A172 (cell line): ENCODE data around the gene ARL13B. TPM values are rescaled to one million over a fixed set of nuclear protein-coding genes. Genes with fewer than 3 reads are reported as not detected.
A peak's percentile ranks its signal among the peaks of the same experiment; 100 is the strongest.
"Not testable (repeated sequence)": the region's sequence is repeated elsewhere in the genome, so short reads cannot be mapped to it uniquely, and the experiment has no call there.

ENCODE experiments used
- DNase-seq: peaks from one replicate; pipeline ENCODE4 v3.0.0-alpha.2; 2015; ENCODE audit warnings: low spot score
- total RNA-seq: library from RNA; depleted of rRNA; stranded (reverse); fragments of >200 nt; shearing (Covaris generic); gene quantifications from 2 replicates; pipeline ENCODE4 v1.2.3, GENCODE V29; 2014

ARL13B gene
- total RNA-seq, 1 experiment from 2014 or later: 21.3 TPM

- no peak for DNase-seq
Measured at GRCh38 chr3:93994056-93994455, 14.1 kb downstream of the ARL13B start.

DNA sequence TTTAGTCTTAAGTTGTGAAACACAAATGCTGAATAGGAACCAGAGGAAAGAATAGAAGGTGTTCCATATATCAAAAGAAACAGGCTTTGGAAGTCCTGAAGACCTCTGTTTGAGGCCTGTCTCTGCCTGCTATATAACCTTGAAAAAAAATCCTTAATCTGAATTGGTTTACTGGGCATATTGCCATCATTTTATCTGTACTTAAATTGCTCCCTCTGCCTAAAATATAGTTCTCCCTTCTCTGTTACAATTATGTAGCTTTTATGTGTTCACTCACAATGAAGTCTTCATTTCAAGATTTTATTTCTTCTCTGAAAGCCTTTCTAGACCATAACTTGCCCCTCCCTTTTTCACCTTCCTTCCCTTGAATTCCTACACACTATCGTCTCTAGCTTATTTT lies 21.2 kb downstream of the ARL13B start:
- no peak for DNase-seq

GRCh38 chr3:94001827-94002495 lies 22.0 kb downstream of the ARL13B start:
- no peak for DNase-seq

DNA sequence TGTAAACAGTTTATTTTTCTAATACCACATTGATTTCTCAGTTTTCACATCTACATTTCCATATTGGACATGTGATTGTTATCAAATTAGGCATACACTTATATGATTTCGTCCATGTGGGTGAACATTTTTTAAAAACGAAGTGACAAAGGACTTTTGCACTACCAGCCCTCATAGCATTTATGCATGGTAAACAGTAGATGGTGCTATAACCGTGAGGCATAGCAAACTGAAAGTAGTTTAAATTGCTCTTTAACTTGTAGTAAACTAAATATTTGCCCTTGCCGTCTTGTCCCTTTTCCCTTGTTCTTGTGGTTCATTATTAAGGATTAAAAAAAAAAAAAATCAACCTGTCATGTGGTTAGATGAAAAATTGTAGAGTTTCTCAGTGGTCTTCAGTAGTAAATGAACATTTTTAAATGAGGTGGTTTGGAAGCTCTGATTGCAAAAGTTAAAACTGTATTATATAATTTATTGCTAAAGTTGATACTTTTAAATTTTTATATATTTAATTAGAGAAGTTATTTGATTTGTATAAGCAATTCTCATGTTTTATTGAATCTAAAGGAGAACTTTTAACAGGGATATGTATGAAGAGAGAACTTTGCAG lies 24.5 kb downstream of the ARL13B start:
- peak; percentile 62 for DNase-seq

DNA sequence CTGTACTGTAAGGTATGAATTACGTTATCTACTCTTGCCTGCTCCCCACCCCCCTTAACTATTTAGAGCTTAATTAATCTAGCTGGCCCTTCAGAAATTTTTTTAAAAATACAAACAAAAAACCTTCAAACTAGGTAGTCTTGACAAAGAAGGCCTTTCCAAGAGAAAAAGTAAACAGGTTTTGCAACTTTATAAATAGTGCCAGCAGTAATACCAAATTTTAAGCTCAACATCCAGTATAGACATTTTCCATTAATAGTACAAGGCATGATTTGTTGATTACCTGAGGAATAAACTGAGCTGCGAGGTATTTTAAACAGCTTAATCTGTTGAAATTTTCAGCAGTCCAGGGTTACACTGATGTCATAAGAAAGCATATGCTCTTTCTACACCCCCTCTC lies 28.3 kb downstream of the ARL13B start:
- no peak for DNase-seq

DNA sequence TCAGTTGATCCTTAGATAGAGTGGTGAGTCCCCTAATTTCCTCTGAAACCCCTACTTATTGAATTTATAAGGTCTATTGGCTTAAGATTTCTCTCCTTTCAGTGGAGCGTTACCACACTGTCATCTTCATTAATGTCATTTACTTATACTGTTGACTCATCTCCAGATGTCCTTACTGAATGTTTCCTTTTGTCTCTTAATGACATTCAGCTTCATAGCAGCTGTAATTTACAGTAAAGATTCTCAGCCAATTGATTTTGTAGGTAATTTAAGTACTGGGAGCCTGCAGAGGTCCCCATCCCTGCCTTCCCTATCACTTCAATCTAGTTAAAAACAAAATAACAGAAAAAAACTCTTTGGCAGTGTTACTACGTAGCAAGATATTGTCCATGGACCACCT lies 29.7 kb downstream of the ARL13B start:
- no peak for DNase-seq

DNA sequence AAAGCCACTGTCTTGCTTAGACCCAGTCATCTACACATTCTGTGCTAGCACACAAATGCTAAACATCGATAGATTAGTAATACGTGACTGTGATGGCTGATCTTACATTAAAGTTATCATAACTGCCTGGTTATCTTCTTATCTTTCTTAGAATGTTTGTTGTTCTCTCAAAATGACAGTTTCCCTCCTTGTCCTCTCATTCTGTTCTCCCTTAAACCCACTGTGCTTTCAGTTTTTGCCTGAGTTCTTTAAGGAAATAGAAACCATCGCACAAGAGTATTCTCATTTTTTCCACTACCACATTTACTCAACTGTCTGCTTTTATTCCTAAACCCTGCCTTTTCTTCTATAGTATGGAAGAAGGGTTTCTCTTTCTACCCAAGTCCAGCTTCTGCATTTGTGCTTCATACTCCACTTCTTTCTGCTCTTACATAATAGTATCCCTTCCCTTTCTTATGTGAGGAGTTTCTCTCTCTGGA lies 31.3 kb downstream of the ARL13B start:
- no peak for DNase-seq

DNA sequence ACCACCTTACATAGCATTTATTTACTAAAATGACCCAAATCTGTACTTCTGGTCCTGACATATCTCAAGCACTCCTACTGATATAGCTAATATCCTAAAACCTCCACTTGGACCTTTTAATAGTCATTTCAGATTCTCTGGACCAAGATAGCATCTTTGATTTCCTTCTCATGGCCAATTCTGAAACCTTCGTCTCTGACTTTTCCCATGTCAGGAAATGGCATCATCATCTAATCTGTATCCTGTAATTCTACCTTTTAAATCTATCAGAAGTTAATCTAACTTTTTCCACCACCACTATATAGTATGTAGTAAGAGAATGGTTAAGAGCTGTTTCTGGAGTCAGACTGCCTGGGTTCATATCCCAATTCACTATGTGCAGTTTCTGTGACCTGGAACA lies 32.2 kb downstream of the ARL13B start:
- no peak for DNase-seq

- no peak for DNase-seq
Measured at GRCh38 chr3:94015025-94015424, 35.1 kb downstream of the ARL13B start.

- no peak for DNase-seq
Measured at GRCh38 chr3:94019659-94020058, 39.7 kb downstream of the ARL13B start.

DNA sequence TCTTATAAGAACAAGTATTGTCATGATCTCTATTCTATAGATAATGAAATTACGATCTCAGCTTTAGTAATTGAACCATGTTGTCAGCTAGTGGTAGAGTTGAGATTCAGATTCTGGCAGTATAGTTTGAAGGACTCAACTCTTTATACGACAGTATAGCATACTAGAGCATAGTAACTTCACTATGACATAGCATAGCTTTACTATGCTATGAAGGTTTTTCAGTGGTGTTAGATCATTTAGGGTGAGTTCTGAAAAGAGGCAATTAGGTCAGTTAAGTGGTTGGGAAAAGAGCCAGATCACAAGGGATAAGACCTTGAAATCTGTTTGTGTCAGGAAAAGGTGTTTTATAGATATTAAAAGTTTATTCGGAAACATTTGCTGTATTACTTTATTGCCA lies 40.3 kb downstream of the ARL13B start:
- no peak for DNase-seq

- no peak for DNase-seq
Measured at GRCh38 chr3:94024385-94024784, 44.4 kb downstream of the ARL13B start.

DNA sequence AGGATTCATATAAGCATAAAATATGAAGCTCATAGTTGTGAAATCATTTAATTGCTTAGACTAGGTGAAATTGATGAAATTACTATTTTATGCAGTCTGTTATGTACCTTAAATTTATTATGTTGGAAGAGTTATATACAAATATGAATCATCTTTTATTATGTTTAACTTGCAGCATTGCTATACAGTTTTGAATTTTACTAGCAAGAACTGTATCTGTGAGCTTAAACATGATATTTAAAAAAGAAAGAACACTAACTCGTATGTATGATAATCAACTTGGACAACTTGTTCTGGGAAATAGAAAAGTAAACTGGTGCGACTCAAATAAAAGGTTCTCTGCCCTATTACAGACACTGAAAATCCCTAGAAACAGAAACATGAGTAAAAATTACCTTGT lies 46.7 kb downstream of the ARL13B start:
- DNase-seq: no peak

DNA sequence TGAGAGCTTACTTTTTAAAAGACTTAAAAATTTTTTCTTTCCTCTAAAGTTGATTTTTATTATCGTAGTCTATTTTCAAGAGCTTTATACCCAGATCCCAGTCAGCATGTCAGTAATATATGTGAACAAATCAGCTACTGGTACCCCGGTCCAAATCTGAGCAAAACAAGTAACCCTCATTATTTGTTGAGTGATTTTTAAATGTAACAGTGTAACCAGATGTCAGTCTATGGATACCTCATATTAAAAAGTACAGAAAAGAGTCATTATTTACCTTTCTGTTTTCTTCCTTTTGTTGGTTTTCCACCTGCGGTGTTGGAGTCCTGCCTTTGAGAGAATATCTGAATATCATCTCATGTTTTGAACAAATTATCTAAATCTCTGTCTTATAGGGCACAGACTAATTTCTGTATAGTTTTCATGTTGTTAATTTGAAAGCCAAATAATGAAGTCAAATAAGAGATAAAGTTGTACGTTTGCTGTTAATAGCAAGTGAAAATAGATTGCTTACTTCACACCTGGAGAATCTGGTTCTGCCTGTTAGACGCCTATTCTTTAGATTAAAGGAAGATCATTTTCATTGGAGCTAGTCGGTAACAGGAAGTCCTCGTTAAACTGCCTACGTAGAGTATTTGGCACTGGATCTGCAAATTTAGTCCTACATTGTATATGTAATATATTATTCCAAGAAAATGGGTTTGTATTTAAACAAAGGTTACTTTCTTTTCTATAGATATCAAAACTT lies 48.3 kb downstream of the ARL13B start, which contains the start of gene STX19:
TSS of gene STX19 (minus strand) at position 505 of the 745 bp plus-strand sequence. CDS start 13,328 bp downstream, outside the sequence.
- DNase-seq: no peak

- peak; percentile 74 for DNase-seq
Measured at GRCh38 chr3:94036909-94037507, 57.1 kb downstream of the ARL13B start.

DNA sequence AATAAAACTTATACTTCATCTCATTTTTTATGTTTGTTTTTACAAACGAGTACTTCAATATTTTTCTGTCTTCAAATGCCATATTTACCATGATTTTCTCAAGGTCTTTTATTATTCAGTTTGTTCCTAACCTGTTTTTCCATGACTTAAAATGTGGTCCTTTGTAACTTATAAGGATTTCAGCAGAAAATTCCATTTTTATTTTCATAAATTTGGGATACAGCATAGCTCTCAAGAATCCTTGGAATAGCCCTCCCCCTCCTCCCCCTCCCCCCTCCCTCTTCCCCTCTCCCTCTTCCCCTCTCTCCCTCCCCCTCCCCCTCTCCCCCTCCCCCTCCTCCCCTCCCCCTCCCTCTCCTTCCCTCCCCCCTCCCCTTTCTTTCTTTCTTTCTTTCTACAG lies 63.3 kb downstream of the ARL13B start:
- no peak for DNase-seq

- DNase-seq: not testable (repeated sequence)
Measured at GRCh38 chr3:94044100-94044936, 64.4 kb downstream of the ARL13B start.

DNA sequence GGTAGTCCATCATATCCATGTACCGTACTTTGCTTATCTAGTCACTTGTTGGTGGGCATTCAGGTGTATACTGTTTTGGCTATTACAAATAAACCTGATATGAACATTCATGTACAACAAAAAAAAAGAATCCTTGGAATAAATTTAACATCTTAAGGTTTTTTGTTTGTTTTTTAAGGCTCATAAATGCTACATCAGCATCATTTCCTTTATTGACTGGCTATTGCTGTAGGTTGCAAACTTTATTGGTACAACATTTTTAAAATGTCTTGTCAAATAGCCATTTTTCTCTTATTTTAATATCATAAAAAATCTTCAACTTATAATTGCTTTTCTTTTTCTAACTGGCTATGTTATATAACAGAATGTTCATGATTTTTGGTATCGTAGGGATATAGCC lies 66.6 kb downstream of the ARL13B start:
- DNase-seq: no peak

DNA sequence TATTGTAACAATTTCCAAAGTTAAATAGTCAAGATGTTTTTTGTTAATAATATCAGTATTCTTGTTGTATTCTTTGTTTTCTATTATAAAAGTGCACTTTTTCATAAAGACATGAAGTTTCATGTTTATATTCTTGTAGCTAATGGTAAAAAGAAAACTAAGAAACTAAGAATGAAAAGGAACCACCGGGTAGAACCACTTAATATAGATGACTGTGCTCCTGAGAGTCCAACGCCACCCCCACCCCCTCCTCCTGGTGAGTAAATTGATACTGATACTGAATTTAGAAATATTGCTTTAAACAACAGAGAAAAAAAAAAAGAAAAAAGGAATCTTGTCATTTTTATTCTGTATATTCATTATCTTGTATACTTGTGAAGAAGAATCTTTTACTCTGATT lies 69.3 kb downstream of the ARL13B start:
- no peak for DNase-seq

DNA sequence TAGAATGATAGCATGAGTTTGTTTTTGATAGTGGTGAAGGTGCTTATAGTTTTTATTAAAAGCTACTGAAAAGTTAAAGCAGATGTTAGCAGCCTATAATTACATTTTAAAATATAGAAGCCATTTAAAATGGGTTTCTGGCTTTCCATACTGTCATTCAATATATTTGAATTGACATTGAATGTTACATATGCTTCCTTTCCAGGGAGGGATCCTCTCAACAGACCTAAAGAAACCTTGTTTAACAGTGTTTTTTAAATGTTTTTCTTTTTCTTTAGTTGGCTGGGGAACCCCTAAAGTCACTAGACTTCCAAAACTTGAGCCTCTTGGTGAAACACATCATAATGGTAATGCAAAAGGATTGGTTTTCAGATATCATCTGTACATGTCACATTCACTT lies 70.6 kb downstream of the ARL13B start:
- DNase-seq: no peak

DNA sequence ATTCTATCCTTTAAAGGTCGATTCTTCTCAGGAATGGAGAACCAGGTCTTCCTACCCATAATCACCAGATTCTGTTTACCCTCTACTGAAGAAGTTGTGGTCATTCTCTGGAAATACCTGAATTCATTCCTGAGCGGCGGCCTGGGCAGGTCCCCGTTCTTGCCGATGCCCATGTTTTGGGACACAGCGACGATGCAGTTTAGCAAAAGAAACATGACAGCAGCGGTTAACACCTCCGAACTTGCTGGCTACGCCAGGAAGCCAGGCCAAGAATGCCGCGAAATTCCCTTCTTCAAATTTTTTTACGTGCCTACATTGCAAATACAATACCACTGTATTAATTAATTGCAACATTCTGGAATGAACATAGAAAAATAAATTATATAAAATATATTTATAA lies 81.3 kb downstream of the ARL13B start:
- DNase-seq: no peak
